ENCODE data around the gene SYMPK. TPM values are rescaled to one million over a fixed set of nuclear protein-coding genes. Genes with fewer than 3 reads are reported as not detected.

Gene SYMPK
- total RNA-seq, 4 donors from 2014 or later, result 28.4 to 36.6 (median 31.6) TPM

- TF ChIP-seq POLR2A (IDR thresholded peaks at IDR 0.05), result no peak
- TF ChIP-seq, protein P1, sequence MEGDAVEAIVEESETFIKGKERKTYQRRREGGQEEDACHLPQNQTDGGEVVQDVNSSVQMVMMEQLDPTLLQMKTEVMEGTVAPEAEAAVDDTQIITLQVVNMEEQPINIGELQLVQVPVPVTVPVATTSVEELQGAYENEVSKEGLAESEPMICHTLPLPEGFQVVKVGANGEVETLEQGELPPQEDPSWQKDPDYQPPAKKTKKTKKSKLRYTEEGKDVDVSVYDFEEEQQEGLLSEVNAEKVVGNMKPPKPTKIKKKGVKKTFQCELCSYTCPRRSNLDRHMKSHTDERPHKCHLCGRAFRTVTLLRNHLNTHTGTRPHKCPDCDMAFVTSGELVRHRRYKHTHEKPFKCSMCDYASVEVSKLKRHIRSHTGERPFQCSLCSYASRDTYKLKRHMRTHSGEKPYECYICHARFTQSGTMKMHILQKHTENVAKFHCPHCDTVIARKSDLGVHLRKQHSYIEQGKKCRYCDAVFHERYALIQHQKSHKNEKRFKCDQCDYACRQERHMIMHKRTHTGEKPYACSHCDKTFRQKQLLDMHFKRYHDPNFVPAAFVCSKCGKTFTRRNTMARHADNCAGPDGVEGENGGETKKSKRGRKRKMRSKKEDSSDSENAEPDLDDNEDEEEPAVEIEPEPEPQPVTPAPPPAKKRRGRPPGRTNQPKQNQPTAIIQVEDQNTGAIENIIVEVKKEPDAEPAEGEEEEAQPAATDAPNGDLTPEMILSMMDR (IDR thresholded peaks at IDR 0.05), result no peak
These were observed 73.7 kb downstream of the SYMPK start for GRCh38 chr19:45789035-45789786.

DNA sequence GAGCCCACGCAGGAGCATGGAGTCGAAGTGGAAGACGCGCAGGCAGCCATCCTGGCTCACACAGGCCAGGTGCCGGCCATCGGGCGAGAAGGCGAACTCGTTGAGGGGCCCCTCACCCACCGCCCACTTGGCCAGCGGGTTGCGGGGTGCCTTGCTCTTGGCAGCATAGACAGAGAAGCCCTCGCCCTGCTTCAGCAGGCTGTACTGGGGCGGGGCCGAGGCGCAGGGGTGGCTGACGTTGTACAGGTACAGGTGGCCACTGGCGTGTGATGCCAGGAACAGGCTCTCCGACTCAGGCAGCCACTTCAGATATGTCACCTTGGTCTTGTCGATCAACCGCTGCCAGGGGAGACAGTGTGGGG, 76.4 kb downstream of the SYMPK start:
- no peak overlapping the region for H3K4me3 ChIP-seq
- 94% methylated on average over 7 of the region's 21 CpGs; no CpG with 5 or more reads in 1 of the 2 donors for WGBS, 2 donors
- TF ChIP-seq, protein P1 (IDR thresholded peaks at IDR 0.05), result no peak
- no peak for TF ChIP-seq POLR2A (IDR thresholded peaks at IDR 0.05)
- no peaks in the 10 kb centered on the region for H3K27me3 ChIP-seq
- intact Hi-C loops (cut with DNase I), result no loop called here
- peaks cover 22 to 64% (median 26%) of the 10 kb centered on the region in 3 donors for H3K36me3 ChIP-seq
- H3K27ac ChIP-seq, result no peak overlapping the region
- H3K4me1 ChIP-seq, result peaks cover 33 to 62% (median 43%) of the 10 kb centered on the region in 3 donors
- no peak for DNase-seq
- H3K9me3 ChIP-seq, result no peaks in the 10 kb centered on the region

More at GRCh38 chr19:45789035-45789786, 73.7 kb downstream of the SYMPK start:
- Histone ChIP-seq H3K36me3 (peaks cover 22 to 64% (median 26%) of the 10 kb centered on the region in 3 donors), H3K4me3 (no peak overlapping the region), H3K27ac (no peak overlapping the region), H3K9me3 (no peaks in the 10 kb centered on the region), H3K27me3 (no peaks in the 10 kb centered on the region), H3K4me1 (peaks cover 16 to 49% (median 25%) of the 10 kb centered on the region in 3 donors)
- no peak for DNase-seq
- WGBS, 2 donors, result 86 to 94% methylated on average over 11 to 14 of the region's 15 CpGs
- intact Hi-C loops (cut with DNase I), result no loop called here

DNA sequence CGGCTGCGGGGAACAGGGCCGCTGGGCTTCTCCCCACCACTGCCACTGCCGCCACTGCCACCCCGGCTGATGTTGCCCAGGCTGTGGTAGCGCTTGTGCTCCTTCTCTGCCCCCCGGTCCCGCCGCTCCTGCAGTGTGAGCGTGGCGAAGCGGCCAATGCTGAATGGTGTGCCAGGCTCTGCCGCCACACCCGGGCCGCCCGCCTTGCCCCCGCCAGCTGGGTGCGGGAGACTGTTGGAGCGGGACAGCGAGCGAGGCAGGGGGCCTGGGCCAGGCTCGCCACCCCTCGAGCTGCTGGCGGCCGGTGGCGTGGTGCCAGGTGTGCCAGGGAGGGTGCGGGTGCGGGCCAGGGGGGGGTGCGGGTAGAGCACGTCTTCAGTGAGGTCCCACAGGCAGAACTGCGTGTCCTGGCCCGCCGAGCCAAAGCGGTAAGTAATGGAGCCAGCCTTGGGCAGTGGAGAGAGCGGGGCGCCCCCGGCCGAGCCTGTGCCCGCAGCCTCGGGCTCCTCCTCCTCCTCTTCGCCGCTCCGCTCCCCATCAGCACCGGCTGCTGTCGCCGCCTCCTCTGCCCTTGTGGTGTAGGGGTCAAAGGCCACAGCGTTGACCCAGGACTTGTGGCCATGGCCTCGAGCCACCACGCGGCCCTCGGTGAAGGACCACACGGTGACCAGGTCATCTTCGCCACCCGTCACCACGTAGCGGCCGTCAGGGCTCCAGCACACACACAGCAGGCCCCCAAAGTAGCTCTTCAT, 77.0 kb downstream of the SYMPK start:
- H3K9me3 ChIP-seq, result no peaks in the 10 kb centered on the region
- DNase-seq, result no peak
- TF ChIP-seq POLR2A (IDR thresholded peaks at IDR 0.05), result no peak
- TF ChIP-seq, protein P1 (IDR thresholded peaks at IDR 0.05), result no peak
- H3K4me1 ChIP-seq, result peaks cover 33 to 62% (median 43%) of the 10 kb centered on the region in 3 donors
- intact Hi-C loops (cut with DNase I), result no loop called here
- H3K27ac ChIP-seq, result peak overlapping the region in 3 of 4 donors; percentile 87 to 92 (median 91)
- peaks cover 22 to 63% (median 26%) of the 10 kb centered on the region in 3 donors for H3K36me3 ChIP-seq
- H3K4me3 ChIP-seq, result no peak overlapping the region
- H3K27me3 ChIP-seq, result no peaks in the 10 kb centered on the region
- WGBS, 2 donors, result 86% methylated on average over 24 of the region's 57 CpGs; no CpG with 5 or more reads in 1 of the 2 donors

DNA sequence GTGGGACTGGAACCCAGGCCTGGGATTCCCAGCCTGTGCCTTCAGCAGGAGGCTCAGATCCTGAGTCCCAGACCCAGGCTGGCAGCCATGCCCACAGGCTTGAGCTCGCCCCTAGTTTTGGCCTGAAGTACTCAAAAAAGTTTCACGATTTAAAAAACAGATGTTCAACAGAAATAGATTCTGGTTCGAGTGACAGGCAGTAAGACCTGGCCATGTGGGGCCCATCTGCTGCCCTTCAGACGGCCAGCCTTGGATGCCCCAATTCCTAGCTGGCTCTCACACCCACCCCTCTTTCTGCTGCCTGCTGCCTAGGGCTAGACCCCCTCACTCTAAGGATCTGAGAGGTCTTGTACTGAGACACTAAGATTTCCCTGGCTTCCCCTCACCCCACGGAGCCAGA, 77.8 kb downstream of the SYMPK start:
- Histone ChIP-seq H3K27me3 (no peaks in the 10 kb centered on the region), H3K27ac (peak overlapping the region; percentile 79 to 92 (median 89)), H3K4me1 (peaks cover 37 to 62% (median 48%) of the 10 kb centered on the region in 3 donors), H3K9me3 (no peaks in the 10 kb centered on the region), H3K4me3 (no peak overlapping the region), H3K36me3 (peaks cover 19 to 54% (median 23%) of the 10 kb centered on the region in 3 donors)
- WGBS, 2 donors, result 64 to 67% methylated on average over 4 of the region's 5 CpGs
- intact Hi-C loops (cut with DNase I), result no loop called here
- TF ChIP-seq, protein P1 (IDR thresholded peaks at IDR 0.05), result no peak
- TF ChIP-seq POLR2A (IDR thresholded peaks at IDR 0.05), result no peak
- DNase-seq, result no peak

GRCh38 chr19:45784096-45784495, 78.9 kb downstream of the SYMPK start:
- intact Hi-C loops (cut with DNase I), result no loop called here
- H3K9me3 ChIP-seq, result no peaks in the 10 kb centered on the region
- no peak for DNase-seq
- no peak overlapping the region for H3K4me3 ChIP-seq
- H3K4me1 ChIP-seq, result peaks cover 45 to 71% (median 56%) of the 10 kb centered on the region in 3 donors
- H3K36me3 ChIP-seq, result peaks cover 19 to 44% (median 20%) of the 10 kb centered on the region in 3 donors
- WGBS, 2 donors, result 70 to 73% methylated on average over 2 to 3 of the region's 4 CpGs
- H3K27me3 ChIP-seq, result no peaks in the 10 kb centered on the region
- H3K27ac ChIP-seq, result peak overlapping the region; percentile 79 to 92 (median 89)
- TF ChIP-seq POLR2A (IDR thresholded peaks at IDR 0.05), result no peak
- TF ChIP-seq, protein P1 (IDR thresholded peaks at IDR 0.05), result no peak
